ENCODE results near the gene NAT10.

Gene NAT10

GRCh38 chr11:34188181-34188580 is 82.8 kb downstream of the NAT10 start:
- no peak for DNase-seq (ENCODE audit: low read depth in 2 of 2)

DNA sequence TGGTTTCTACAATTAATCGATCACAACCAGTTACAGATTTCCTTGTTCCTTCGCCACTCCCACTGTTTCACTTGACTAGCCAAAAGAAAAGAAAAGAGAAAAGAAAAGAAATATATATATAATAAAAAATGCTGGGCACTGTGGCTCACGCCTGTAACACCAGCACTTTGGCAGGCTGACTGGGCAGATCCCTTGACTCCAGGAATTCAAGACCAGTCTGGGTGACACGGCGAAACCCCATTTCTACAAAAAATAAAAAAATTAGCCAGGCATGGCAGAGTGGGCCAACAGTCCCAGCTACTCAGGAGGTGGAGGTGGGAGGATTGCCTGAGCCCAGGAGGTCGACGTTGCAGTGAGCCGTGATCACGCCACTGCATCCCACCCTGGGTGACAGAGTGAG is 83.8 kb downstream of the NAT10 start:
- DNase-seq (ENCODE audit: low read depth in 2 of 2), result no peak

GRCh38 chr11:34190192-34191139 is 85.0 kb downstream of the NAT10 start:
- no peak for DNase-seq (ENCODE audit: low read depth in 2 of 2)

- DNase-seq (ENCODE audit: low read depth in 2 of 2), result no peak
These were observed 86.1 kb downstream of the NAT10 start for GRCh38 chr11:34191578-34191977.

- no peak for DNase-seq (ENCODE audit: low read depth in 2 of 2)
These were observed 87.3 kb downstream of the NAT10 start for GRCh38 chr11:34192481-34193401.

- no peak for DNase-seq (ENCODE audit: low read depth in 2 of 2)
These were observed 89.3 kb downstream of the NAT10 start for GRCh38 chr11:34194576-34195335.
